Measurements from ENCODE around the gene ICE2.

- TF ChIP-seq CTCF (conservative IDR thresholded peaks at IDR 0.05; ENCODE audit: low read depth in 2 of 2) (no peak), ZNF114 (CRISPR knock-in tag; IDR thresholded peaks at IDR 0.05) (no peak), POLR2AphosphoS5 (IDR thresholded peaks at IDR 0.05; ENCODE audit: low read depth) (no peak), JUNB (IDR thresholded peaks at IDR 0.05; ENCODE audit: unreplicated experiment) (no peak)
Observed at GRCh38 chr15:60395276-60396011, 83.5 kb downstream of the ICE2 start.

Data from GM23338 (cell line).